HG03565 (cell line): Measurements from ENCODE around the gene TSSK3.
"Not testable (repeated sequence)": the region's sequence is repeated elsewhere in the genome, so short reads cannot be mapped to it uniquely, and the experiment has no call there.

ENCODE experiments used
- ATAC-seq: cut with Tn5 transposase; IDR thresholded peaks from one replicate; pipeline ENCODE4 v1.9.1; 2021; ENCODE audit warnings: mild to moderate bottlenecking, moderate library complexity; ENCODE audit not compliant: unreplicated experiment

TSSK3 gene

GRCh38 chr1:32337855-32338636, 24.3 kb upstream of the TSSK3 start:
- ATAC-seq: no peak

DNA sequence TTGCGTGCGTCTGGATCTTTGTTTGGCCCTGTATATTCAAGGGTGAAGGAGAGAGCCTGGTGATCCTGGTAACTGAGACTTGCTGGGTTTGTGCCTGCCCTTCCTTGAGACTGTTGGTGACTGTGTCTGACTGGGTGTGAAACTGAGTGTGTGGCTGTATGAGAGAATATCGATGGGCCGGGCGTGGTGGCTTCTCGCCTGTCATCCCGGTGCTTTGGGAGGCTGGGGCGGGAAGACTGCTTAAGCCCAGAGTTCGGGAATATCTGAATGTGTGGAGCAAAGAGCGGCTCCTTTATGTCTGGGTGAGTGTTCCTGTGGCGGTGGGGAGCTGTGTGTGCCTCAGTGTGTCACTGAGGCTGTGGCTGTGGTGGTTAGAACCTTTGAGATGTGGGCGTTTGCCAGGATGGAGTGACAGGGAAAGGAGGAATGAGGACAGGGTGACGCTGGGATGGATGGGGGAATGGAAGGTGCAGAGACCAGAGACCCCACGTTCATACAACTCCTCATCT, 23.6 kb upstream of the TSSK3 start:
- no peak for ATAC-seq

- no peak for ATAC-seq
Observed at GRCh38 chr1:32339363-32339978, 22.9 kb upstream of the TSSK3 start.

DNA sequence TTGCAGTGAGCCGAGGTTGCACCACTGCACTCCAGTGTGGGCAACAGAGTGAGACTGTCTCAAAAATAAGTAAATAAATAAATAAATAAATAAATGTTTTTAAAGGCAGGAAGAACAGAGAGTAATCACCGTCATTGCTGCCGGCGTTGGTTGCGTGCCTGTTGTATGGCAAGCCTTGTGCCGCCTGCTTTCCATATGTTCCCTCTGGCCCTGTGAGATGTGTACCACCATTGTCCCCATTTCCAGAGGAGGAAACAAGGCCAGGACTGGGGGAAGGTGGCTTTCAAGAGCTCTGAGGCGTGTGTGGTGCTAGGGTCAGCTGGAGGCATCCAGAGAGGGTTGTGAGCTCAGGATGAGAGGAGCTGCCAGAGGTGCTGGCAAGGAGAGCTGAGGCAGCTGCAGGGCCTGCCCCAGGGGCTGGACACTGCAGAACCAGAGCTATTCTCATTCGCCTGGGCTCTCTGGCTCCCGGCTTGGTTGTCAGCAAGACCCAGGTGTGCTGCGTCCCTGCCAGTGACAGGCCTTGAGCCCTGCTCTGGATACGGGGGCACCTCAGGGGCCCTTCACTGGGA, 21.1 kb upstream of the TSSK3 start:
- no peak for ATAC-seq

DNA sequence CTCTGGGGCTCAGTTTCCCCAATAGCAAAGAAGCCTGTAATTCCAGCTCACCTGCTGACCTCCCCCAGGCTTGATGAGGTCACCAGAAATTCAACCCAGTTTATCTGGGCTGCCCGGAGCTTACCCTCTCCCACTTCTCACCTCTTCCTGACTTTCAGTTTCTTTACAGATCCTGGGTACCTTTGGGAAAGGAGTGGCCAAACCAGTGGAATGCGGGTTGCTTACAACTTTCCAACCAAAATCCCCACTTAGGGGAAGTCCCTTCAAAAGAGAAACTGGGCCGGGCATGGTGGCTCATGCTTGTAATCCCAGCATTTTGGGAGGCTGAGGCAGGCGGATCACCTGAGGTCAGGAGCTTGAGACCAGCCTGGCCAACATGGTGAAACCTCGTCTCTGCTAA, 20.4 kb upstream of the TSSK3 start:
- no peak for ATAC-seq

DNA sequence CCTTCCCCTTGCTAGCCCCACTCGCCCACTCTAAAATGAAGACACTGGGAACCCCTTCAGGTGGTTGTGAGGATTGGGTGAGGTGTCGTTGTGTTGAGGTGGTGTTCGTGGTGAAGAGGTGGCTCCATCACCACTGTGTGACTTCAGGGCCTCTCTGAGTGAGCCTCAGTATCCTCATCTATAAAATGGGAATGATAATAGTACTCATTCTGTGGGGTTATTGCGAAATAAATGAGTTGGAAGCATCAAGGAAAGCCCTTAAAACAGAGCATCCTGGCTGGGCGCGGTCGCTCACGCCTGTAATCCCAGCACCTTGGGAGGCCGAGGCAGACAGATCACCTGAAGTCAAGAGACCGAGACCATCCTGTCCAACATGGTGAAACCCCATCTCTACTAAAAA, 19.6 kb upstream of the TSSK3 start:
- no peak for ATAC-seq

- no peak for ATAC-seq
Observed at GRCh38 chr1:32345289-32345827, 17.0 kb upstream of the TSSK3 start.

- no peak for ATAC-seq
Observed at GRCh38 chr1:32346532-32347157, 15.7 kb upstream of the TSSK3 start.

DNA sequence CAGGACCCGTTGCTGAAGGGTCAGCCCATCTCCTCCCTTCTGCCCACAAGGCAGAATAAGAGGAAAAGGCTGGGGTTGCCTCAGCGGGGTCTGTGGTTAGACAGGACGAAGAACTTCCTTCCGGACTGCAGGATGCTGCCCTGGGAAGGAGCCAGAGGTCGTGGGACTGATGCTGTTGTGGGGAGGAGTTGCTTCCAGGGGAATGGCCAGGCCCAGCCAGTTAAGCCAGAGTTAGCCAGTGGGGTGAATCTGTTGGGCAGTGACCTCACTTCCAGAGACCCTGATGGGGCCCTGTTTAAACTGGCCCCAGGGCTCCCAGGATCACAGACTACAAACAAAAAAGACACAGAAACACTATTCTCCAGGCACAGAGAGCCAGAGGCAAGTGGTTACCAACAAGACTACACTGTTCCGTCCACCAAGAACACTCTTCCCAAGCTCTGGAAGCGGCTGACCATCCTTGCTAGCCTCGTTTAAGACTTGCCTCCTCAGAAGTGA, 13.1 kb upstream of the TSSK3 start:
- ATAC-seq: no peak

GRCh38 chr1:32350785-32351398, 11.4 kb upstream of the TSSK3 start:
- peak; percentile 23 for ATAC-seq

DNA sequence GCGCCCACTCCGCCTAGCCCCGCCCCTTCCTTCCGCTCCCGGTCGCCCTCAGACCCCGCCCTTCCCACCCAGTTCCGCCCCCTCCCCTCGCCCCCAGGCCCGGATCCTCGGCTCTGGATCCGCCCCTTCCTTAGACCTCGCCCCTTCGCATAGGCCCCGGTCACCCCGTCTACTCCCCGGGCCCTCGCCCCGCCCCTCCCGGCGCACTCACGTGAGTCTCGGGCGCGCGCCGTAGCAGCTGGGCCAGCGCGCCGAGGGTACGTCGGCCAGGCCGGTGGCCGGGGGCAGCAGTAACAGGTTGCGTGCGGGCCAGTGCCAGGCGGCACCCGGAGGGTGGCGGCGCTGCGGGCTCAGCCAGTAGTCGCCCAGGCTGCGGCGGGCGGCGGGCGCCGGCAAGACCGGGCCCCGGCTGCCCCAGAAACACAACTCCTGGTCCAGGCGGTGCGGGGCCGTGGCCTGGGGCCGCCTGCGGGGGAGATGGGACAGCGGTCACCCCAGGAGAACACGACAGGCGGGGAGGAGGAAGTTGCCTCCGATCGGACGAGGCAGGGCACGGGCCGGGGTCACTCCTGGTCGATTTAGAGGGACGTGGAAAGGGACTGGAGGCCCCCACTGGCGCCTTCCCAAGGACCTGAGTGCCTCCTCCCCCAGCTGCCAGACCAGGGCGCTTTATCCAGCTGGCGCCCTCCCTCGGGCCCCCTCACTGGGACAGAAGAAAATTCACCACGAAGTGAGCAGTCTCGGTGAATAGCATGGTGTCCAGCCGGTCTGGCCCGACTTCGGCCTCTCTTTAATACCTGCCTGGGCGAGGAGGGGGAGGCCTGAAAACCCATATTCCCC, 10.7 kb upstream of the TSSK3 start:
- peak; percentile 77 for ATAC-seq

DNA sequence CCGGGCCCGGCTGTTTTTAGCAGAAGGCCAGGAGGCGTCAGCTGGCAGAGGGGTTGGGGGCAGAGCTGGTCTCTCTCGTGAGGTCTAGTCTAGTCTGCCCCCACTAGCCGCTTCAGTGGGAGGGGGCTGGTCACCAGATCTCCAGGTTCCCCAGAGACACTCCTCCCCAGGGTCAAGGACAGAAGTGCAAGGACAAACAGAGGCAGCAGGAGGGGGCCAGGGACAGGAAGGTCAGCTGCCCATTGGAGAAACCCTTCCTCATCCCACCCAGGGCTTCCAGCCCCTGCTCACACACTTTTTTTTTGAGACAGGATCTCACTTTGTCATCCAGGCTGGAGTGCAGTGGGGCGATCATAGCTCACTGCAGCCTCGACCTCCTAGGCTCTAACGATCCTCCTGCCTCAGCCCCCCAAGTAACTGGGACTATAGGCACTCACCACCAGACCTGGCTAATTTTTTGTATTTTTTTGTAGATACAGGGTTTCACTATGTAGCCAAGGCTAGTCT, 10.0 kb upstream of the TSSK3 start:
- no peak for ATAC-seq

GRCh38 chr1:32352831-32353383, 9.4 kb upstream of the TSSK3 start:
- ATAC-seq: no peak

DNA sequence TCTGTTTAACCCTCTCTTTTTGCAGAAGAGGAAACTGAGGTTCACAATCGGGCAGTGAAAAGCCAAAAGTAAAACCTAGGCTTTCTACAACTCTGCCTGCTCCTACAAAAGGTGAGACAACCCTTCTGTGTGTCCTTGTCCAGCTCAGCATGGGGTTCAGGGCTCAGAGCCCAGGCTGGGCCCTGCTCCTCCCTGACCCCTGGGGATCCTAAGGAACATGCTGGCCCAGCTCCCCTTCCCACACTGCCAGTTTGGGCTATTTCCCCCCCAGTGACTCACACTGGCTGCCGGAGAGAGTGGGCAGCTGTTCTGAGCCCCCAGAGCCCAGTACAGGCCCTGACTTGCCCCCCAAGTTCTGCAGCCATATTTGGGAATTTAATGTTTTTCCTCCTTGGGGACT, 8.9 kb upstream of the TSSK3 start:
- no peak for ATAC-seq

- no peak for ATAC-seq
Observed at GRCh38 chr1:32353886-32354570, 8.3 kb upstream of the TSSK3 start.

- ATAC-seq: not testable (repeated sequence)
Observed at GRCh38 chr1:32355778-32356177, 6.6 kb upstream of the TSSK3 start.

- ATAC-seq: no peak
Observed at GRCh38 chr1:32356478-32356877, 5.9 kb upstream of the TSSK3 start.

DNA sequence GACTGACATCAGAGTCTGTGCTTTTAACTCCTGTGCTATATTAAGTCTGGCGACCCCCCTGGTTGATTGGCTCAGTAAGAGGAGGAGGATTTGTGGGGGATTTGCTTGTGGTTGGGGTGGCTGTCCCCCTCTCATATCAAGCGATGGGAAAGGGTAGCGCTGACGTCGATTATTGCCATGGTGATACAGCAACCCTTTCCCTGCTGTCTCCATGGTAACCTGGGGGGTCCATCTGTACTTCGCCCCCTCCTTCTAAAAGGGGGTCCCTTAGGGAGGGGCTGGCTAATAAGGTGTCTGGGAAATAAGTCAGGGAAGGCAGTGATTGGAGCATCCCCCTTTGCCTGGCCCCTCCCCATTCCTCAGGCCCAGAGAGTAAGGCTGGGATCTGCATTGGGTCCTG, 4.7 kb upstream of the TSSK3 start:
- ATAC-seq: no peak

DNA sequence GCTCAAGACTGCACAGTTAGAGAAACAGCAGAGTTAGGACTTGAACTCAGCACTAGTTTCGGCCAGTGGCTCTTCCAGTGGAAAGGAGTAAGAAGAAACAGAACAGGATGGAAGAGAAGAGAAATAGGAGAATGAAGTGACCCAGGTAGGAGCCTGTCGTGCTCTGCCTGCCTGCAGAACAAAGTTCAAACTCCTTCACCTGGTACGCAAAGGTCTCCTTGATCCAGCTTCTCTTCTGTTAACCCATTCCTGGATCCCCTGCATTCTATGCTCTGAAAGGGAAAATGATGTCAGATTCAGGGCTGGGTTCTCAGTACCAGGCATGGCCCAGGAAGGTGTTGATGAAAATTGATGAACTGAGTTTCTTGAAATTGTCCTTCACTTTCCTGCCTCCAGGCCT, 3.9 kb upstream of the TSSK3 start:
- no peak for ATAC-seq
